ENCODE data around the gene HOXD3. TPM values are rescaled to one million over a fixed set of nuclear protein-coding genes. Genes with fewer than 3 reads are reported as not detected.
A peak's percentile ranks its signal among the peaks of the same experiment; 100 is the strongest.

Gene HOXD3
- total RNA-seq, 1 donor from 2014 or later = 1.5 TPM

DNA sequence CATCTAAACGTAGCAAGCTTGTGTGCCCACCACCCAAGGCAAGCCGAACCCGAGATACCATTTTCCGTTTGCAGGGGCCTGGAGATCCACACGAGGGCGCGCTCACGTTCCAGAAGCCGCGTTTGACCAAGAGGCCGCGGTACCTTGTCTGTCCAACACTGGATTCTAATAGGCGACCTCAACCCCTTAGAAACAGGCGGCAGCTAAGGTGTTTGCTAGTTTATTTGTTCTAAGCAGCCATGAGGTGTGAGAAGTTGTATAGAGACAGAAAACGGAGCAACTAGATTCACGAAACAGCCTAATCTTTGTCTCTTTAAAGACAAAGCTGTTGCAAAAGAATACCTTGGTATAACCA is 45.8 kb upstream of the HOXD3 start:
- Mint-ChIP-seq H3K27me3 (ENCODE audit: low read depth) (peaks cover 93% of the 10 kb centered on the region), H3K27ac (ENCODE audit: unreplicated experiment) (no peak overlapping the region), H3K9me3 (no peaks in the 10 kb centered on the region), H3K4me1 (peaks cover 7% of the 10 kb centered on the region), H3K4me3 (peak overlapping the region; percentile 5), H3K36me3 (ENCODE audit: low read depth) (peaks cover 5% of the 10 kb centered on the region)
- TF ChIP-seq, protein P1, sequence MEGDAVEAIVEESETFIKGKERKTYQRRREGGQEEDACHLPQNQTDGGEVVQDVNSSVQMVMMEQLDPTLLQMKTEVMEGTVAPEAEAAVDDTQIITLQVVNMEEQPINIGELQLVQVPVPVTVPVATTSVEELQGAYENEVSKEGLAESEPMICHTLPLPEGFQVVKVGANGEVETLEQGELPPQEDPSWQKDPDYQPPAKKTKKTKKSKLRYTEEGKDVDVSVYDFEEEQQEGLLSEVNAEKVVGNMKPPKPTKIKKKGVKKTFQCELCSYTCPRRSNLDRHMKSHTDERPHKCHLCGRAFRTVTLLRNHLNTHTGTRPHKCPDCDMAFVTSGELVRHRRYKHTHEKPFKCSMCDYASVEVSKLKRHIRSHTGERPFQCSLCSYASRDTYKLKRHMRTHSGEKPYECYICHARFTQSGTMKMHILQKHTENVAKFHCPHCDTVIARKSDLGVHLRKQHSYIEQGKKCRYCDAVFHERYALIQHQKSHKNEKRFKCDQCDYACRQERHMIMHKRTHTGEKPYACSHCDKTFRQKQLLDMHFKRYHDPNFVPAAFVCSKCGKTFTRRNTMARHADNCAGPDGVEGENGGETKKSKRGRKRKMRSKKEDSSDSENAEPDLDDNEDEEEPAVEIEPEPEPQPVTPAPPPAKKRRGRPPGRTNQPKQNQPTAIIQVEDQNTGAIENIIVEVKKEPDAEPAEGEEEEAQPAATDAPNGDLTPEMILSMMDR (conservative IDR thresholded peaks at IDR 0.05) = peak; percentile 72
- DNase-seq (ENCODE audit: low read depth, low spot score) = peak; percentile 69

DNA sequence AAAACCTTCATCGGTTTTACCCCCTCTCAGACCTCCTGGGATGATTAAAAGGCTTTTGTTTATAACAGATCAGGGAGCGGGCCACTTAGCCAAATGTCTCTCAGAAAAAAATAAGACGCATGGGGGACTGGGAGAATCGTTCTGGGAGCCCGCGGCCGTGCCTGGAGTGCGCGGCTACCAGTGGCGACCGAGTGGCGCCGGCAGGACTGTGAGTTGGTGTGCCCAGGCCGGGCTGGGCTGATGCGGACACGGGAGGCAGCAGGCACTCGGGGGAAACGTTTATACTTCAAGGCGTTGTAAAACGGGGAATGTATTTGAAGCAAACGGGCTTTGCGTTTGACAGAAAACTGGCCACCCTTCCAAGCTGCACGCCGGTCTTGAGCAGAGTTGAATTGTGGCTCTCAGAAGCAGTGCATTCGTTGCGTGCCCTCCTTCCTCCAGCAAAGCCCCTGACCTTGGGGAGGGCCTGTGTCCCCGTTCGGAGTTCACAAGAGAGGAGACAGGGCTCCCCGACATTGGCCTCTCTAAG is 45.2 kb upstream of the HOXD3 start:
- TF ChIP-seq, protein P1 (conservative IDR thresholded peaks at IDR 0.05) = no peak
- H3K36me3 Mint-ChIP-seq (ENCODE audit: low read depth) = peaks cover 5% of the 10 kb centered on the region
- H3K9me3 Mint-ChIP-seq = peaks cover 6% of the 10 kb centered on the region
- H3K4me1 Mint-ChIP-seq = peaks cover 4% of the 10 kb centered on the region
- DNase-seq (ENCODE audit: low read depth, low spot score) = no peak
- peaks cover 95% of the 10 kb centered on the region for H3K27me3 Mint-ChIP-seq (ENCODE audit: low read depth)
- no peak overlapping the region for H3K27ac Mint-ChIP-seq (ENCODE audit: unreplicated experiment)
- H3K4me3 Mint-ChIP-seq = no peak overlapping the region

DNA sequence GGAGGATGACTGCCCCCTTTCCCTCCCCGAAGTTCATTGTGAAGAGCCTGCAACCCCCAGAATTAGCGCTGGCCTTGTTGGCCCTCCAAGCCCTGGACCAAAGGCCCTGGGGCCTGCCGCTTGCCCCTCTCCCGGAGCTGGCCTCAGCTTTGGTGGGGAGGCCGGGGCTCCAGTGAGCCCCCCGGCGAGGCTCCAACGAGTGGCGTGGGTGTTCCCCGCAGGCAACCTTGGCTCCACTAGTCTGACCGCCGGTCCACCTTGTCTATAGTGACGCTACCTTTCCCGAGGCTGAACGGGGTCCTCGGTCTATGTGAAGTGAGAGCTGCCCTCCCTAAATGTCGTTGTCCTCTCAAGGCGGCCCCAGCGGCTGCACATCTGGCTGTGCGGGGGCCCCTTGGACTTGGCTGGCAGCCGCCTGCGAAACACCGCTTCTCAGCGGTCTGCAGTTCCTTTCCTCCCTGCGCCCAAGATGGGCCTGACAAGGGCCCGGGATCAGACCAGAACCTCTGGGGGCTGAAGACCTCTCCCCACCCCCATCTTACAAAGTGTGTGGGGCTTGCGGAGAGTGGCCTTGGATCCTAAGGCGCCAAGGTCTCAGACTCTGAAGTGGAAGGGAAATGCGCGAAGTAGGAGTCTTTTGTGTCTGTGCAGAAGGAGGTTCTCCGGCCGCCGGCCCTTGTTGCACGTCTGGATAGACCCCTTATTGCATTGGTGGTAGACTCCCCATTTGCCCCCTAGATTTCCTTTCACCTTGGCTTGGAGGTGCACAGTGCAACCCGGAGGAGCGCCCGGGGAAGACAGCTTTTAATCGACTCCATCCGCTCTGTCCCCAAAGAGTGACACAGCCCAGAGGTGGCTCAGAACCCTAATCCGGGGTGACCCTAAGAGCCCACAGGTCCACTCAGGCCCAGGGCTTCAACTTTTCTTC is 44.5 kb upstream of the HOXD3 start:
- Mint-ChIP-seq H3K27ac (ENCODE audit: unreplicated experiment) (no peak overlapping the region), H3K4me3 (no peak overlapping the region), H3K36me3 (ENCODE audit: low read depth) (peaks cover 6% of the 10 kb centered on the region), H3K9me3 (peaks cover 7% of the 10 kb centered on the region), H3K27me3 (ENCODE audit: low read depth) (peaks cover 96% of the 10 kb centered on the region), H3K4me1 (peaks cover 4% of the 10 kb centered on the region)
- no peak for DNase-seq (ENCODE audit: low read depth, low spot score)
- TF ChIP-seq, protein P1 (conservative IDR thresholded peaks at IDR 0.05) = no peak

DNA sequence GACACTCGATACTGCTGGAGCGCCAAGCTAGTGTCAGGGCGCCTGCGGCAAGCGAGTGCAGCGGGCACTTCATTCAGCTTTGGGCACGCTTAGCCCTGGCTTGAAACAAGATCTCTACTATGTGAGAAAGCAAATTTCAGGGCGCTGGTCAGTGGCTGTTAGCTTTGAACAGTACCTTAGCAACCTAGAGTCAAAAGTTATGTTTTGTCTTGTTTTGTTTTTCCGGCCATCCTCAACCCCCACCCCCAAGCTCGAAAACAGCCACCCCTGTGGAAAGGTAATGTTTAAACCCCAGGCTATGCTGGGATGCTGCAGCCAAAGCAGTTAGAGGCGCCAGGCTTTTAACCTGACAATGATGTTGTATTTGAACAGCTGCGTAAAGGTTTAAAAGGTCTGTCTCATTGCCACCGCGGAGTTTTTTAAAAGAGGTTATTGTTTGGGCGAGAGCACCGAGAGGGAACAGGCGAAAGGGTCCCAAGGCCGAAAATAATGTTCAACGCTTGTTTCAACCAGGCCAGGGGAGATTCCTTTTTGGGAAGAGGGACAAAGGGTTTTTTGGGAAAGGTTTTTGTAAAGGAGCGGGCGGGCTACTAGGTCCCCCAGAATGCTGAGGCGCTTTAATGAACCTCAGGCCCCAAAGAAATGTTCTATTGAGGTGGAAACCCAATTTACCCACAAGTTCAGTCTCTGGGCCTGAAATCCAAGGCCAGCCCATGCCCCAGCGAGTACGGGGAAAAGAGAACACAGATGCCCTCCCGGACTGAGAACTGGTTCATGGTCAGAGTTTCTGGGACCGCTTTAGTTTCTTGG is 42.8 kb upstream of the HOXD3 start:
- Mint-ChIP-seq H3K27me3 (ENCODE audit: low read depth) (peaks cover 99% of the 10 kb centered on the region), H3K4me1 (peaks cover 3% of the 10 kb centered on the region), H3K9me3 (peaks cover 7% of the 10 kb centered on the region), H3K4me3 (no peak overlapping the region), H3K27ac (ENCODE audit: unreplicated experiment) (no peak overlapping the region), H3K36me3 (ENCODE audit: low read depth) (peaks cover 10% of the 10 kb centered on the region)
- DNase-seq (ENCODE audit: low read depth, low spot score) = no peak
- TF ChIP-seq, protein P1 (conservative IDR thresholded peaks at IDR 0.05) = no peak

DNA sequence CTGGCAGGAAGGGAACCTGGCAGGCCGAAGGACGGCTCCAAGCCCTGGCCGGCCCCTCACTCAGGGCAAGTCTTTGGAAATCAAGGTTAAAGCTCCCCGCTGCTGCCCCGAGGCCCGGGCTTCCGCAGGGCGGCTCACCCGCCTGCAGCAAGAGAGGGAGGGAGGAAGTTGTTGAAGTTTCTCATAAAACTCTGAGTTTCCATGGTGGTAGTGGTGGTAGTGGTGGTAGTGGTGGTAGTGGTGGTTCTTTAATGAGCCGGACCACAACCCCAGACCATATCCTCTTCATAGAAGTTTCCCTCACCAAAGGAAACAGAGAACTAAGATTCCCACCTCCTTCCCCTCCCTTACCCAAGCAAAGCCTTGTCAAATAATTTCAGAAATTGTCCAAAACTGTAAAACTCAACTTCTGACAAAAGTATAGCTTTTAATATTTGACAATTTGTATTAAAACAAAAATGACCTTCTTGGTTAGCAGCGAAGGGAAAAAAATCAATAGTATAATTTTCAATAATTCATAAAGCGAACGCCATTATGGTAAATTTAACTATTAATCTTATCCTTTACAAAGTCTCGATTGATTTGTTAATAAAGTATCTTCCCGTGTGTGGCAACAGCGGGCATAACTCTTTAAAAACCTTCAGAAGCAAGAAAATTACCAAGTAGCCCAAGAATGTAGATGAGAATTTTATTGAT is 42.0 kb upstream of the HOXD3 start:
- TF ChIP-seq, protein P1 (conservative IDR thresholded peaks at IDR 0.05) = no peak
- no peak overlapping the region for H3K4me3 Mint-ChIP-seq
- no peaks in the 10 kb centered on the region for H3K4me1 Mint-ChIP-seq
- H3K36me3 Mint-ChIP-seq (ENCODE audit: low read depth) = peaks cover 10% of the 10 kb centered on the region
- no peak overlapping the region for H3K27ac Mint-ChIP-seq (ENCODE audit: unreplicated experiment)
- DNase-seq (ENCODE audit: low read depth, low spot score) = no peak
- H3K27me3 Mint-ChIP-seq (ENCODE audit: low read depth) = peaks cover 99% of the 10 kb centered on the region
- H3K9me3 Mint-ChIP-seq = peaks cover 7% of the 10 kb centered on the region

Data from neural crest cell (in vitro differentiated cells).